ENCODE data around the gene SLC25A53.

- peak; percentile 54 to 89 (median 70) for TF ChIP-seq CTCF (IDR thresholded peaks at IDR 0.05)
- peak in 1 of 2 donors; percentile 71 for TF ChIP-seq POLR2A (IDR thresholded peaks at IDR 0.05)
Measured at GRCh38 chrX:104165894-104166734, 9.3 kb upstream of the SLC25A53 start, which contains the start of gene FAM199X.

Measured in heart left ventricle (tissue), 13 donors.